ENCODE data around the gene RGS6. TPM values are rescaled to one million over a fixed set of nuclear protein-coding genes. Genes with fewer than 3 reads are reported as not detected.
"Not testable (repeated sequence)": the region's sequence is repeated elsewhere in the genome, so short reads cannot be mapped to it uniquely, and the experiment has no call there.

RGS6 gene
- total RNA-seq = 1 to 10 TPM in 2 of 4 donors, under 1 TPM in 2; 0.46 to 3.7 (median 1.6) TPM

- DNase-seq = no peak
- Histone ChIP-seq H3K4me1 (no peaks in the 10 kb centered on the region), H3K4me3 (peak within 1 kb of the TSS; percentile 26 to 46 (median 37)), H3K9me3 (no peaks in the 10 kb centered on the region), H3K36me3 (no peaks in the 10 kb centered on the region), H3K27me3 (peaks cover 18 to 23% (median 20%) of the 10 kb centered on the region in 3 donors), H3K27ac (peak within 1 kb of the TSS in 1 of 4 donors; percentile 34)
- no peak for TF ChIP-seq POLR2A (IDR thresholded peaks at IDR 0.05)
- no peak for TF ChIP-seq CTCF (IDR thresholded peaks at IDR 0.05 in 4 of 5, conservative IDR thresholded peaks at IDR 0.05 in 1 of 5)
- ATAC-seq = no peak
- intact Hi-C loops (cut with DNase I; ENCODE audit: low total_unique reads) = no loop called here
- in situ Hi-C loops (cut with MboI; ENCODE audit: low sequenced_read_pairs in 4 of 4) = no loop called here
These were observed at the start of gene RGS6 for GRCh38 chr14:71932229-71932981. TSS of gene RGS6 (plus strand) at chr14:71932429.

DNA sequence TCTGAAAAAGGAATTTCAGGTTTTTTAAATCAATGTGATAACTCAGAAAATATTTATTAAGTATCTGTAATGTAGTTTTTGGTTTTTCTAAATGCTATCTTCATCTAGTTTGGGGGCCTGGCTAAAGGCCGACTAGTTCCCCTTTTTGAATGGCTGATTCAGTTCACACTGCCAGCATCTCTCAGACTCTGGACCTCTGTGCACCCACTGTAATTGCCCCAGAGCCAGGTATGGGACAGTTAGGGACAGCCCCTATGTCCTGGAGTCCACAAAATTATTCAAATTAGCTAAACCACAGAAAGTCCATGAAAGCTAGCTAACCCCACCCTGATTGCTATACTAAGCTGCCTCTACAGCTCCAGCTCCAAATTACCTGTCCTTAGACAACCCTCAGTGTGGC, 49.1 kb upstream of the RGS6 start:
- intact Hi-C loops (cut with DNase I; ENCODE audit: low total_unique reads) (no loop called here), in situ Hi-C loops (cut with MboI; ENCODE audit: low sequenced_read_pairs in 4 of 4) (no loop called here)

DNA sequence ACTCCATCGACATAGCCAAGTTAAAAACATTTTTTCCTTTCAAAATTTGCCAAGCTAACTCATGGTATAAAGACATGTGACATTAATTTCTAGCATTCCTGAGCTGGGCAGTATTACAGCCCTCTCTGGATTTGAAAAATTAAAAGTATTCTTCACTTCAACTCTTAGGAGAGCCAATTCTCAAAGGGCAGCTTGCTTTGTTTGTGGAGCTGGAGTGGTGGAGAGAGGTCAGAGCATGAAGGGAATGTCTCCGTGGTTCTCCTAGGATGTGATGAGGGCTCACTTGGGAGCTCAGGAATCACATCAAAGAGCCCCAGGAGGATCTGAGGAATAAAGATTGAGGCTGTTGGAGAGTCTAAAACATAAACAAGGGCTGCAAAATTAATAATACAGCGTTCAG, 46.9 kb upstream of the RGS6 start:
- Histone ChIP-seq H3K36me3 (no peaks in the 10 kb centered on the region), H3K4me3 (no peak overlapping the region), H3K27ac (no peak overlapping the region), H3K27me3 (no peaks in the 10 kb centered on the region), H3K9me3 (no peaks in the 10 kb centered on the region), H3K4me1 (no peaks in the 10 kb centered on the region)
- intact Hi-C loops (cut with DNase I; ENCODE audit: low total_unique reads) = no loop called here
- no peak for DNase-seq
- no peak for ATAC-seq
- in situ Hi-C loops (cut with MboI; ENCODE audit: low sequenced_read_pairs in 4 of 4) = no loop called here
- TF ChIP-seq CTCF (IDR thresholded peaks at IDR 0.05 in 4 of 5, conservative IDR thresholded peaks at IDR 0.05 in 1 of 5) = no peak
- TF ChIP-seq POLR2A (IDR thresholded peaks at IDR 0.05) = no peak

More for the DNA sequence above, 49.1 kb upstream of the RGS6 start:
- Histone ChIP-seq H3K9me3 (no peaks in the 10 kb centered on the region), H3K27ac (no peak overlapping the region), H3K4me1 (no peaks in the 10 kb centered on the region), H3K27me3 (no peaks in the 10 kb centered on the region), H3K36me3 (no peaks in the 10 kb centered on the region), H3K4me3 (no peak overlapping the region)
- DNase-seq = no peak
- no peak for TF ChIP-seq POLR2A (IDR thresholded peaks at IDR 0.05)
- TF ChIP-seq CTCF (IDR thresholded peaks at IDR 0.05 in 4 of 5, conservative IDR thresholded peaks at IDR 0.05 in 1 of 5) = no peak
- no peak for ATAC-seq

DNA sequence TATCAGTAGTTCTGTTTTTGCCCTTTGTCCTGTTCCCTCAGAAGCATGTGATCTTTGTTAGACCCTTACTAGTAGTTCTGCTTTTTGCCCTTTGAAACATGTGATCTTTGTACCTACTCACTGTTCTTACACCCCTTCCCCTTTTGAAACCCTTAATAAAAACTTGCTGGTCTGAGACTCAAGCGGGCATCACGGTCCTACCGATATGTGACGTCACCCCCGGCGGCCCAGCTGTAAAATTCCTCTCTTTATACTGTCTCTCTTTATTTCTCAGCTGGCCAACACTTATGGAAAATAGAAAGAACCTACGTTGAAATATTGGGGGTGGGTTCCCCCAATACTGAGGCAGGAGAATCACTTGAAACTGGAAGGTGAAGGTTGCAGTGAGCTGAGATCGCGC, 44.4 kb upstream of the RGS6 start:
- H3K36me3 ChIP-seq; H3K27me3 ChIP-seq; H3K4me3 ChIP-seq; intact Hi-C loops (cut with DNase I; ENCODE audit: low total_unique reads); ATAC-seq; DNase-seq; H3K9me3 ChIP-seq; H3K4me1 ChIP-seq; in situ Hi-C loops (cut with MboI; ENCODE audit: low sequenced_read_pairs in 4 of 4); H3K27ac ChIP-seq: not testable (repeated sequence)

GRCh38 chr14:71890541-71890940, 41.7 kb upstream of the RGS6 start:
- TF ChIP-seq CTCF (IDR thresholded peaks at IDR 0.05 in 4 of 5, conservative IDR thresholded peaks at IDR 0.05 in 1 of 5) = no peak
- no peak for TF ChIP-seq POLR2A (IDR thresholded peaks at IDR 0.05)

More at GRCh38 chr14:71890541-71890940, 41.7 kb upstream of the RGS6 start:
- intact Hi-C loops (cut with DNase I; ENCODE audit: low total_unique reads) (no loop called here), in situ Hi-C loops (cut with MboI; ENCODE audit: low sequenced_read_pairs in 4 of 4) (no loop called here)
- H3K27me3 ChIP-seq = no peaks in the 10 kb centered on the region
- DNase-seq = no peak
- no peaks in the 10 kb centered on the region for H3K4me1 ChIP-seq
- no peak overlapping the region for H3K4me3 ChIP-seq
- no peaks in the 10 kb centered on the region for H3K36me3 ChIP-seq
- H3K9me3 ChIP-seq = no peaks in the 10 kb centered on the region
- ATAC-seq = no peak
- H3K27ac ChIP-seq = no peak overlapping the region

Measured in gastrocnemius medialis (tissue), 4 donors.